Measurements from ENCODE around the gene ADAM22. TPM values are rescaled to one million over a fixed set of nuclear protein-coding genes. Genes with fewer than 3 reads are reported as not detected.

The ADAM22 gene
- total and polyA plus RNA-seq, 10 of the 15 experiments (the other 5 are each of a cell fraction or from before 2014, with no cell fraction given), result 1.4 to 24.5 (median 7.6) TPM

DNA sequence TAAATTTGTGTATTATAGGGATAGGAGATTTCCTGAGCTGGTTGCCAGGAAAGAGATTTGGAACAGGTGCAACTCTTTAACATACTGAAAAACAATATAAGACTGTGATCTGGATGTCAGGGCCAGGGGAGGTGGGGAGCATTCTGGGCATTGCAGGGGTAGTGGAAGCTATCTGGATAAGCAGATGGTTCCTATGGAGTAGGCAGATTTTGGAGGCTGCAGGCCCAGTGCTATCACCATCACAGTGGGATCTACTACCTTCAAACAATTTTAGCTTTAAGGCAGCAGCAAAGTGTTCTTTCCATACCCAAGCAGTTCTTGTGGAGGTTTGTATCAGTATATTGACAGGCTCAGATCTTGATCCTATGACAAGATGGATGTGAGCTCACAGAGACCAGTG, 71.1 kb downstream of the ADAM22 start:
- H4K20me1 ChIP-seq (ENCODE audit: control insufficient read depth, insufficient read depth), result no peaks in the 10 kb centered on the region
- ChIA-PET SMC1A (ENCODE audit: uncharacterized antibody, unreplicated experiment) (interaction anchor here (0.6 to 1.6 kb wide), 6 partner anchors 12 to 102 kb away, joined by 3 to 4 read pairs (median 3); no protein-coding TSS in a partner anchor), RAD21 (ENCODE audit: unreplicated experiment) (no interaction called here), CTCF (interaction anchor here (1.9 kb wide), 1 partner anchor 11 kb away, joined by 4 read pairs; no protein-coding TSS in a partner anchor), POLR2A (no interaction called here)
- DNase-seq (ENCODE audit: low read depth, low spot score) (no peak), FAIRE-seq (no peak), ATAC-seq (no peak)
- H3K4me1 ChIP-seq (ENCODE audit: control insufficient read depth, insufficient read depth, low read length), result no peaks in the 10 kb centered on the region
- in situ Hi-C loops (cut with MboI), result no loop called here
- TF ChIP-seq ZNF217 (IDR thresholded peaks at IDR 0.05) (no peak), PAX5 (IDR thresholded peaks at IDR 0.05; ENCODE audit: borderline replicate concordance, low read depth, low read length) (no peak), ZBED1 (IDR thresholded peaks at IDR 0.05; ENCODE audit: borderline replicate concordance) (no peak), JUND (IDR thresholded peaks at IDR 0.05; ENCODE audit: low read depth, low read length) (no peak)
- TF ChIP-seq, protein P1, sequence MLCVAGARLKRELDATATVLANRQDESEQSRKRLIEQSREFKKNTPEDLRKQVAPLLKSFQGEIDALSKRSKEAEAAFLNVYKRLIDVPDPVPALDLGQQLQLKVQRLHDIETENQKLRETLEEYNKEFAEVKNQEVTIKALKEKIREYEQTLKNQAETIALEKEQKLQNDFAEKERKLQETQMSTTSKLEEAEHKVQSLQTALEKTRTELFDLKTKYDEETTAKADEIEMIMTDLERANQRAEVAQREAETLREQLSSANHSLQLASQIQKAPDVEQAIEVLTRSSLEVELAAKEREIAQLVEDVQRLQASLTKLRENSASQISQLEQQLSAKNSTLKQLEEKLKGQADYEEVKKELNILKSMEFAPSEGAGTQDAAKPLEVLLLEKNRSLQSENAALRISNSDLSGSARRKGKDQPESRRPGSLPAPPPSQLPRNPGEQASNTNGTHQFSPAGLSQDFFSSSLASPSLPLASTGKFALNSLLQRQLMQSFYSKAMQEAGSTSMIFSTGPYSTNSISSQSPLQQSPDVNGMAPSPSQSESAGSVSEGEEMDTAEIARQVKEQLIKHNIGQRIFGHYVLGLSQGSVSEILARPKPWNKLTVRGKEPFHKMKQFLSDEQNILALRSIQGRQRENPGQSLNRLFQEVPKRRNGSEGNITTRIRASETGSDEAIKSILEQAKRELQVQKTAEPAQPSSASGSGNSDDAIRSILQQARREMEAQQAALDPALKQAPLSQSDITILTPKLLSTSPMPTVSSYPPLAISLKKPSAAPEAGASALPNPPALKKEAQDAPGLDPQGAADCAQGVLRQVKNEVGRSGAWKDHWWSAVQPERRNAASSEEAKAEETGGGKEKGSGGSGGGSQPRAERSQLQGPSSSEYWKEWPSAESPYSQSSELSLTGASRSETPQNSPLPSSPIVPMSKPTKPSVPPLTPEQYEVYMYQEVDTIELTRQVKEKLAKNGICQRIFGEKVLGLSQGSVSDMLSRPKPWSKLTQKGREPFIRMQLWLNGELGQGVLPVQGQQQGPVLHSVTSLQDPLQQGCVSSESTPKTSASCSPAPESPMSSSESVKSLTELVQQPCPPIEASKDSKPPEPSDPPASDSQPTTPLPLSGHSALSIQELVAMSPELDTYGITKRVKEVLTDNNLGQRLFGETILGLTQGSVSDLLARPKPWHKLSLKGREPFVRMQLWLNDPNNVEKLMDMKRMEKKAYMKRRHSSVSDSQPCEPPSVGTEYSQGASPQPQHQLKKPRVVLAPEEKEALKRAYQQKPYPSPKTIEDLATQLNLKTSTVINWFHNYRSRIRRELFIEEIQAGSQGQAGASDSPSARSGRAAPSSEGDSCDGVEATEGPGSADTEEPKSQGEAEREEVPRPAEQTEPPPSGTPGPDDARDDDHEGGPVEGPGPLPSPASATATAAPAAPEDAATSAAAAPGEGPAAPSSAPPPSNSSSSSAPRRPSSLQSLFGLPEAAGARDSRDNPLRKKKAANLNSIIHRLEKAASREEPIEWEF (IDR thresholded peaks at IDR 0.05; ENCODE audit: insufficient replicate concordance, low read depth, low read length), result no peak
- TF ChIP-seq, protein P2, sequence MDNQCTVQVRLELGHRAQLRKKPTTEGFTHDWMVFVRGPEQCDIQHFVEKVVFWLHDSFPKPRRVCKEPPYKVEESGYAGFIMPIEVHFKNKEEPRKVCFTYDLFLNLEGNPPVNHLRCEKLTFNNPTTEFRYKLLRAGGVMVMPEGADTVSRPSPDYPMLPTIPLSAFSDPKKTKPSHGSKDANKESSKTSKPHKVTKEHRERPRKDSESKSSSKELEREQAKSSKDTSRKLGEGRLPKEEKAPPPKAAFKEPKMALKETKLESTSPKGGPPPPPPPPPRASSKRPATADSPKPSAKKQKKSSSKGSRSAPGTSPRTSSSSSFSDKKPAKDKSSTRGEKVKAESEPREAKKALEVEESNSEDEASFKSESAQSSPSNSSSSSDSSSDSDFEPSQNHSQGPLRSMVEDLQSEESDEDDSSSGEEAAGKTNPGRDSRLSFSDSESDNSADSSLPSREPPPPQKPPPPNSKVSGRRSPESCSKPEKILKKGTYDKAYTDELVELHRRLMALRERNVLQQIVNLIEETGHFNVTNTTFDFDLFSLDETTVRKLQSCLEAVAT (IDR thresholded peaks at IDR 0.05), result no peak
- TF ChIP-seq, protein P3, sequence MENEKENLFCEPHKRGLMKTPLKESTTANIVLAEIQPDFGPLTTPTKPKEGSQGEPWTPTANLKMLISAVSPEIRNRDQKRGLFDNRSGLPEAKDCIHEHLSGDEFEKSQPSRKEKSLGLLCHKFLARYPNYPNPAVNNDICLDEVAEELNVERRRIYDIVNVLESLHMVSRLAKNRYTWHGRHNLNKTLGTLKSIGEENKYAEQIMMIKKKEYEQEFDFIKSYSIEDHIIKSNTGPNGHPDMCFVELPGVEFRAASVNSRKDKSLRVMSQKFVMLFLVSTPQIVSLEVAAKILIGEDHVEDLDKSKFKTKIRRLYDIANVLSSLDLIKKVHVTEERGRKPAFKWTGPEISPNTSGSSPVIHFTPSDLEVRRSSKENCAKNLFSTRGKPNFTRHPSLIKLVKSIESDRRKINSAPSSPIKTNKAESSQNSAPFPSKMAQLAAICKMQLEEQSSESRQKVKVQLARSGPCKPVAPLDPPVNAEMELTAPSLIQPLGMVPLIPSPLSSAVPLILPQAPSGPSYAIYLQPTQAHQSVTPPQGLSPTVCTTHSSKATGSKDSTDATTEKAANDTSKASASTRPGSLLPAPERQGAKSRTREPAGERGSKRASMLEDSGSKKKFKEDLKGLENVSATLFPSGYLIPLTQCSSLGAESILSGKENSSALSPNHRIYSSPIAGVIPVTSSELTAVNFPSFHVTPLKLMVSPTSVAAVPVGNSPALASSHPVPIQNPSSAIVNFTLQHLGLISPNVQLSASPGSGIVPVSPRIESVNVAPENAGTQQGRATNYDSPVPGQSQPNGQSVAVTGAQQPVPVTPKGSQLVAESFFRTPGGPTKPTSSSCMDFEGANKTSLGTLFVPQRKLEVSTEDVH (IDR thresholded peaks at IDR 0.05; ENCODE audit: low read depth, partially characterized antibody), result no peak
- H3K27me3 ChIP-seq (replicated peaks in 1 of 2; ENCODE audit: control insufficient read depth in 2 of 2, insufficient read depth in 2 of 2, low read length in 1 of 2), result no peaks in the 10 kb centered on the region
- H3K4me3 ChIP-seq, result no peak overlapping the region
- H3K79me2 ChIP-seq (ENCODE audit: control insufficient read depth, insufficient read depth, low read length), result no peaks in the 10 kb centered on the region
- H3K9me3 ChIP-seq (replicated peaks; ENCODE audit: control insufficient read depth, insufficient read depth, low read length), result no peaks in the 10 kb centered on the region
- H3K4me2 ChIP-seq (ENCODE audit: control insufficient read depth, insufficient read depth), result no peak overlapping the region
- intact Hi-C loops (cut with micrococcal nuclease; ENCODE audit: unreplicated experiment), result no loop called here
- no TSS peak for BruUV-seq (replicated peaks)
- no peaks in the 10 kb centered on the region for H3K36me3 ChIP-seq (ENCODE audit: control insufficient read depth in 2 of 2, insufficient read depth in 2 of 2, low read length in 1 of 2)
- no peak overlapping the region for H2AFZ ChIP-seq (ENCODE audit: control insufficient read depth, low read depth, low read length)
- no peak overlapping the region for H3K27ac ChIP-seq (ENCODE audit: control insufficient read depth, insufficient read depth)
- H3K9ac ChIP-seq (ENCODE audit: control insufficient read depth, insufficient read depth, low read length), result no peak overlapping the region

Data from GM12878 (cell line).